Measurements from ENCODE around the gene CCL18.

- TF ChIP-seq CTCF (IDR thresholded peaks at IDR 0.05; ENCODE audit: low read length) = no peak
- no peak for TF ChIP-seq EZH2 (IDR thresholded peaks at IDR 0.05; ENCODE audit: borderline replicate concordance, low read length)
Measured at GRCh38 chr17:36014946-36015345, 49.1 kb upstream of the CCL18 start.
